Endothelial cell (in vitro differentiated cells): Measurements from ENCODE around the gene ARHGAP15. TPM values are rescaled to one million over a fixed set of nuclear protein-coding genes. Genes with fewer than 3 reads are reported as not detected.

Source experiments
- DNase-seq: peaks from one replicate; pipeline ENCODE4 v3.0.0; 2021; ENCODE audit warnings: low spot score
- H3K27ac Mint-ChIP-seq: one replicate; pipeline ENCODE4 v1.8.0; 2021; ENCODE audit warnings: mixed read lengths, inconsistent platforms; ENCODE audit not compliant: unreplicated experiment
- H3K27me3 Mint-ChIP-seq: one replicate; pipeline ENCODE4 v1.8.0; 2021; ENCODE audit warnings: mild to moderate bottlenecking, moderate library complexity, mixed read lengths, inconsistent platforms; ENCODE audit not compliant: unreplicated experiment
- H3K36me3 Mint-ChIP-seq: one replicate; pipeline ENCODE4 v1.8.0; 2021; ENCODE audit warnings: mild to moderate bottlenecking, low read depth, mixed read lengths, inconsistent platforms; ENCODE audit not compliant: unreplicated experiment
- H3K4me1 Mint-ChIP-seq: one replicate; pipeline ENCODE4 v1.8.0; 2021; ENCODE audit warnings: mild to moderate bottlenecking, mixed read lengths, inconsistent platforms; ENCODE audit not compliant: unreplicated experiment
- H3K4me3 Mint-ChIP-seq: one replicate; pipeline ENCODE4 v1.8.0; 2021; ENCODE audit warnings: mild to moderate bottlenecking, mixed read lengths, inconsistent platforms; ENCODE audit not compliant: unreplicated experiment
- H3K9me3 Mint-ChIP-seq: one replicate; pipeline ENCODE4 v1.8.0; 2021; ENCODE audit warnings: mixed read lengths, inconsistent platforms; ENCODE audit not compliant: unreplicated experiment
- total RNA-seq: library from RNA; stranded (reverse); fragmentation: NEBNext Ultra II Directional; extraction: Animal tissue kit (Norgen Biotek cat#: 25700); gene quantifications from one replicate; pipeline ENCODE4 v1.2.1, GENCODE V29; 2021; ENCODE audit not compliant: unreplicated experiment
- TF ChIP-seq, protein P1 (sequence below): fragments of 200-600 bp; sonication (generic); IDR thresholded peaks from one replicate; pipeline ENCODE4 v1.5.0; 2021; ENCODE audit warnings: antibody characterized with exemption; ENCODE audit not compliant: unreplicated experiment

The ARHGAP15 gene
- total RNA-seq, 1 donor from 2014 or later = not detected

DNA sequence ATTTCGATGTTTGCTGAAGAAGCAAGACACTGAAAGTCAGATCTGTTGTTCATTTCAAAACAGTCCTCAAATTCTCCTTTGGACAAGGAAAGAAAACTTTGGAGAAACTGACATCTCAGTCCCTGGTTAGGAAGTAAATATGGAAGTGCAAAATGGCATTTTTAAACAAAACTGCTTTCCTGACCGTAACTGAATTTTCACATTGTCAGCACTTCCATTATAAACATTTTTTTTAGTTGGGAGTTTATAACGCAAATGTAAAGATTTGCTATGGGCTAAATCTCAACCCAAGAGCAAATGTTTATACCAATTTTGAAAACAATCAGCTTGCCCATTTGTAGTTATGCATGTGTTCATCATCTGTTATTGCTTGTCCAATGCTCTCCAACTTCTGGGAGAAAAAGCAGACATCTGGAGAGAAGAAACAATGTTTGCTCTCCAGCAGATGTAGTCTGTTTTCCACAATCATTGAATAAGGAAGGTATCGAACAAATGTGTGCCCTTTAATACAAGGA lies 520.1 kb downstream of the ARHGAP15 start:
- Mint-ChIP-seq H3K36me3 (no peaks in the 10 kb centered on the region), H3K27me3 (no peaks in the 10 kb centered on the region), H3K4me3 (no peak overlapping the region), H3K9me3 (no peaks in the 10 kb centered on the region), H3K4me1 (no peaks in the 10 kb centered on the region), H3K27ac (no peak overlapping the region)
- TF ChIP-seq, protein P1, sequence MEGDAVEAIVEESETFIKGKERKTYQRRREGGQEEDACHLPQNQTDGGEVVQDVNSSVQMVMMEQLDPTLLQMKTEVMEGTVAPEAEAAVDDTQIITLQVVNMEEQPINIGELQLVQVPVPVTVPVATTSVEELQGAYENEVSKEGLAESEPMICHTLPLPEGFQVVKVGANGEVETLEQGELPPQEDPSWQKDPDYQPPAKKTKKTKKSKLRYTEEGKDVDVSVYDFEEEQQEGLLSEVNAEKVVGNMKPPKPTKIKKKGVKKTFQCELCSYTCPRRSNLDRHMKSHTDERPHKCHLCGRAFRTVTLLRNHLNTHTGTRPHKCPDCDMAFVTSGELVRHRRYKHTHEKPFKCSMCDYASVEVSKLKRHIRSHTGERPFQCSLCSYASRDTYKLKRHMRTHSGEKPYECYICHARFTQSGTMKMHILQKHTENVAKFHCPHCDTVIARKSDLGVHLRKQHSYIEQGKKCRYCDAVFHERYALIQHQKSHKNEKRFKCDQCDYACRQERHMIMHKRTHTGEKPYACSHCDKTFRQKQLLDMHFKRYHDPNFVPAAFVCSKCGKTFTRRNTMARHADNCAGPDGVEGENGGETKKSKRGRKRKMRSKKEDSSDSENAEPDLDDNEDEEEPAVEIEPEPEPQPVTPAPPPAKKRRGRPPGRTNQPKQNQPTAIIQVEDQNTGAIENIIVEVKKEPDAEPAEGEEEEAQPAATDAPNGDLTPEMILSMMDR = no peak
- no peak for DNase-seq

GRCh38 chr2:143652692-143653091 lies 523.5 kb downstream of the ARHGAP15 start:
- TF ChIP-seq, protein P1 = no peak
- no peaks in the 10 kb centered on the region for H3K4me1 Mint-ChIP-seq
- H3K4me3 Mint-ChIP-seq = no peak overlapping the region
- no peaks in the 10 kb centered on the region for H3K36me3 Mint-ChIP-seq
- no peak for DNase-seq
- no peaks in the 10 kb centered on the region for H3K9me3 Mint-ChIP-seq
- no peak overlapping the region for H3K27ac Mint-ChIP-seq
- no peaks in the 10 kb centered on the region for H3K27me3 Mint-ChIP-seq

DNA sequence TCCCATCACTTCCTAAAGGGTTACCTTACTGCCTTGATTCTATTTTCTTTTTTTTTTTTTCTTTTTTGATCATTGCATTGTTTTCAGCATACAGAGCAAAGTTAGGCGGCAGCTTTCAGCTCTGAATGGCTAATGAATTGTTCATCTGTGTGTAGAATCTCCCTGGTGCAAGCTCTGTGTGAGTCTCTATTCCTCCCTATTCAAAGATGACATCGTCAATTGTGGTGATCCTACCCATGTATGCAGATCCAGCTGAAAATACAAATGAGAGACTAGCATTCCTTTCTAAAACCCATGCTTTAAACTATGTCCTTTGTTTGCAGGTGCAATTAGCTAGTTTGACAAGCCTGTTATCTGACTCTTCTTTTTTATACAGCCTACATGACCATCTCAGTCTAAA lies 539.0 kb downstream of the ARHGAP15 start:
- Mint-ChIP-seq H3K36me3 (no peaks in the 10 kb centered on the region), H3K27me3 (no peaks in the 10 kb centered on the region), H3K4me1 (no peaks in the 10 kb centered on the region), H3K27ac (no peak overlapping the region), H3K9me3 (no peaks in the 10 kb centered on the region), H3K4me3 (no peak overlapping the region)
- DNase-seq = no peak
- TF ChIP-seq, protein P1 = no peak

DNA sequence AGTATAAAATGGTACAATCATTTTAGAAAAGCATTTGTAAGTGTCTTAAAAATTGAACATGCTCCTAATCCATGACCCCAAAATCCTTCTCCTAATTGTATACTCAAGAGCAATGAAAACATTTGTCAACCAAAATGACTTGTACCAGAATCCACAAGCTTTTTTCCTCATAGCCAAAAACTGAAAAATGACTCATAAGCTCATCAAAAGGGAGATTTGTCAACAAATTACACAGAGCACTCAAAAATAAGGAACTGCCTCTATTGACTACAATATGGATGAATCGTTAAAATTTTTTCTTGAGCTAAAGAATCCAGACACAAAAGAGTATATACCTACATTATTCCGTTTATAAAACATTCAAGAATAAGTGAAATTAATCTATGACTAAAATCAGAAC lies 544.8 kb downstream of the ARHGAP15 start:
- no peak for DNase-seq
- H3K36me3 Mint-ChIP-seq = no peaks in the 10 kb centered on the region
- no peaks in the 10 kb centered on the region for H3K4me1 Mint-ChIP-seq
- H3K27ac Mint-ChIP-seq = no peak overlapping the region
- no peaks in the 10 kb centered on the region for H3K9me3 Mint-ChIP-seq
- H3K4me3 Mint-ChIP-seq = no peak overlapping the region
- TF ChIP-seq, protein P1 = no peak
- no peaks in the 10 kb centered on the region for H3K27me3 Mint-ChIP-seq

DNA sequence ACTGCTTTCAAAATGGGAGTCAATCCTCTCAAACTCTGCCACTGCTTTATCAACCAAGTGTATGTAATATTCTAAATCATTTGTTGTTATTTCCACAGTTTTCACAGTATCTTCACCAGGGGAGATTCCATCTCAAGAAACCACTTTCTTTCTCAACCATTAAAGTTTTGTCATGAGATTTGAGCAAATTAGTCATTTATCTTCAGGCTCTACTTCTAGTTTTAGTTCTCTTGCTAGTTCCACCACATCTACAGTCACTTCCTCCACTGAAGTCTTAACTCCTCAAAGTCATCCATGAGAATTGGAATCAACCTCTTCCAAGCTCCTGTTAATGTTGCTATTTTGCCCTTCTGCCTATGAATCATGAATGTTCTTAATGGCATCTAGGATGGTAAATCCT lies 545.8 kb downstream of the ARHGAP15 start:
- no peak overlapping the region for H3K4me3 Mint-ChIP-seq
- H3K9me3 Mint-ChIP-seq = no peaks in the 10 kb centered on the region
- no peaks in the 10 kb centered on the region for H3K36me3 Mint-ChIP-seq
- H3K4me1 Mint-ChIP-seq = no peaks in the 10 kb centered on the region
- TF ChIP-seq, protein P1 = no peak
- H3K27ac Mint-ChIP-seq = no peak overlapping the region
- no peaks in the 10 kb centered on the region for H3K27me3 Mint-ChIP-seq
- DNase-seq = no peak
